Activated T-helper 1 cell treated with anti-CD3 and anti-CD28 coated beads, Interleukin-12 subunit alpha, Interleukin-12 subunit beta, Interleukin-2, Interleukin-4 antibody, amounts not matched to agents 30 ng/mL and 10 ng/mL and 1 ng/mL, durations not matched to agents 14 hours and 24 hours and 36 hours (primary cell): ENCODE measurements around the gene CD2BP2. TPM values are rescaled to one million over a fixed set of nuclear protein-coding genes. Genes with fewer than 3 reads are reported as not detected.

Source experiments
- DNase-seq: peaks from one replicate; pipeline ENCODE4 v3.0.0; 2021; ENCODE audit warnings: low spot score
- H3K27ac Mint-ChIP-seq: one replicate; pipeline ENCODE4 v1.8.0; 2021; ENCODE audit warnings: mild to moderate bottlenecking, mixed read lengths
- H3K27me3 Mint-ChIP-seq: one replicate; pipeline ENCODE4 v1.8.0; 2022; ENCODE audit warnings: mild to moderate bottlenecking, moderate library complexity, mixed read lengths; ENCODE audit not compliant: insufficient read depth
- H3K36me3 Mint-ChIP-seq: one replicate; pipeline ENCODE4 v1.8.0; 2021; ENCODE audit warnings: low read depth, mixed read lengths
- H3K4me1 Mint-ChIP-seq: one replicate; pipeline ENCODE4 v1.8.0; 2021; ENCODE audit warnings: low read depth, mixed read lengths
- H3K4me3 Mint-ChIP-seq: one replicate; pipeline ENCODE4 v1.8.0; 2021; ENCODE audit warnings: mild to moderate bottlenecking, moderate library complexity, mixed read lengths
- H3K9me3 Mint-ChIP-seq: one replicate; pipeline ENCODE4 v1.8.0; 2021; ENCODE audit warnings: mixed read lengths
- intact Hi-C: fragments of 100-400 bp; cut with micrococcal nuclease; formaldehyde crosslinking; loops from one replicate; pipeline ENCODE4 v1.15.1; 2024
- total RNA-seq: library from RNA; stranded (reverse); gene quantifications from 2 replicates; pipeline ENCODE4 v1.2.3, GENCODE V29; 2022

Gene CD2BP2
- total RNA-seq, 1 donor from 2014 or later, result 100 TPM

- DNase-seq, result no peak
- intact Hi-C loops, result no loop called here
- Mint-ChIP-seq H3K27ac (peak overlapping the region; percentile 76), H3K27me3 (no peaks in the 10 kb centered on the region), H3K9me3 (no peaks in the 10 kb centered on the region), H3K4me3 (peak overlapping the region; percentile 94), H3K36me3 (peaks cover 35% of the 10 kb centered on the region), H3K4me1 (peaks cover 46% of the 10 kb centered on the region)
Measured at GRCh38 chr16:30366511-30366910, 11.4 kb upstream of the CD2BP2 start.

GRCh38 chr16:30365200-30365599 is 10.1 kb upstream of the CD2BP2 start:
- H3K4me3 Mint-ChIP-seq, result no peak overlapping the region
- intact Hi-C loops, result no loop called here
- no peaks in the 10 kb centered on the region for H3K9me3 Mint-ChIP-seq
- no peaks in the 10 kb centered on the region for H3K27me3 Mint-ChIP-seq
- H3K27ac Mint-ChIP-seq, result peak overlapping the region; percentile 9
- peaks cover 43% of the 10 kb centered on the region for H3K36me3 Mint-ChIP-seq
- no peak for DNase-seq
- H3K4me1 Mint-ChIP-seq, result peaks cover 41% of the 10 kb centered on the region

GRCh38 chr16:30361180-30361579 is 6.1 kb upstream of the CD2BP2 start:
- no peaks in the 10 kb centered on the region for H3K9me3 Mint-ChIP-seq
- no peak overlapping the region for H3K27ac Mint-ChIP-seq
- no peak overlapping the region for H3K4me3 Mint-ChIP-seq
- no peak for DNase-seq
- H3K4me1 Mint-ChIP-seq, result peaks cover 17% of the 10 kb centered on the region
- H3K36me3 Mint-ChIP-seq, result peaks cover 44% of the 10 kb centered on the region
- H3K27me3 Mint-ChIP-seq, result no peaks in the 10 kb centered on the region
- intact Hi-C loops, result no loop called here

GRCh38 chr16:30359871-30360170 is 4.7 kb upstream of the CD2BP2 start:
- Mint-ChIP-seq H3K27me3 (no peaks in the 10 kb centered on the region), H3K9me3 (no peaks in the 10 kb centered on the region), H3K36me3 (peaks cover 41% of the 10 kb centered on the region), H3K4me1 (peaks cover 21% of the 10 kb centered on the region), H3K27ac (no peak overlapping the region), H3K4me3 (no peak overlapping the region)
- DNase-seq, result no peak
- intact Hi-C loops, result no loop called here

GRCh38 chr16:30358990-30359870 is 4.1 kb upstream of the CD2BP2 start:
- H3K36me3 Mint-ChIP-seq, result peaks cover 40% of the 10 kb centered on the region
- H3K27me3 Mint-ChIP-seq, result no peaks in the 10 kb centered on the region
- no peak overlapping the region for H3K4me3 Mint-ChIP-seq
- peaks cover 19% of the 10 kb centered on the region for H3K4me1 Mint-ChIP-seq
- no peak for DNase-seq
- no peak overlapping the region for H3K27ac Mint-ChIP-seq
- H3K9me3 Mint-ChIP-seq, result no peaks in the 10 kb centered on the region
- intact Hi-C loops, result no loop called here

GRCh38 chr16:30358577-30358936 is 3.4 kb upstream of the CD2BP2 start:
- no peak for DNase-seq
- Mint-ChIP-seq H3K4me1 (peaks cover 26% of the 10 kb centered on the region), H3K4me3 (no peak overlapping the region), H3K36me3 (peaks cover 42% of the 10 kb centered on the region), H3K9me3 (no peaks in the 10 kb centered on the region), H3K27ac (no peak overlapping the region), H3K27me3 (no peaks in the 10 kb centered on the region)
- intact Hi-C loops, result no loop called here

GRCh38 chr16:30357715-30358576 is 2.8 kb upstream of the CD2BP2 start:
- H3K36me3 Mint-ChIP-seq, result peaks cover 40% of the 10 kb centered on the region
- DNase-seq, result no peak
- H3K9me3 Mint-ChIP-seq, result no peaks in the 10 kb centered on the region
- peaks cover 26% of the 10 kb centered on the region for H3K4me1 Mint-ChIP-seq
- no peak overlapping the region for H3K4me3 Mint-ChIP-seq
- no peak overlapping the region for H3K27ac Mint-ChIP-seq
- intact Hi-C loops, result no loop called here
- H3K27me3 Mint-ChIP-seq, result no peaks in the 10 kb centered on the region

- no peak for DNase-seq
- Mint-ChIP-seq H3K36me3 (peaks cover 40% of the 10 kb centered on the region), H3K27ac (peak overlapping the region; percentile 32), H3K27me3 (no peaks in the 10 kb centered on the region), H3K4me1 (peaks cover 31% of the 10 kb centered on the region), H3K4me3 (peak overlapping the region; percentile 4), H3K9me3 (no peaks in the 10 kb centered on the region)
- intact Hi-C loops, result no loop called here
Measured at GRCh38 chr16:30357085-30357714, 2.1 kb upstream of the CD2BP2 start.

- H3K9me3 Mint-ChIP-seq, result no peaks in the 10 kb centered on the region
- peaks cover 36% of the 10 kb centered on the region for H3K4me1 Mint-ChIP-seq
- H3K36me3 Mint-ChIP-seq, result peaks cover 40% of the 10 kb centered on the region
- intact Hi-C loops, result no loop called here
- peak overlapping the region; percentile 88 for H3K27ac Mint-ChIP-seq
- H3K4me3 Mint-ChIP-seq, result peak overlapping the region; percentile 91
- no peaks in the 10 kb centered on the region for H3K27me3 Mint-ChIP-seq
- no peak for DNase-seq
Measured at GRCh38 chr16:30356401-30357084, 1.4 kb upstream of the CD2BP2 start.

GRCh38 chr16:30355954-30356308 is 823 bp upstream of the CD2BP2 start:
- DNase-seq, result no peak
- Mint-ChIP-seq H3K9me3 (no peaks in the 10 kb centered on the region), H3K4me3 (peak overlapping the region; percentile 91), H3K4me1 (peaks cover 39% of the 10 kb centered on the region), H3K36me3 (peaks cover 43% of the 10 kb centered on the region), H3K27ac (peak overlapping the region; percentile 88), H3K27me3 (no peaks in the 10 kb centered on the region)
- intact Hi-C loops, result loop anchor here (1.0 kb wide), 4 partner anchors 14 to 51 kb away; partner anchors contain the start of genes TBC1D10B and ZNF771

GRCh38 chr16:30354423-30355143 is 525 bp downstream of the CD2BP2 start:
- DNase-seq, result no peak
- Mint-ChIP-seq H3K9me3 (no peaks in the 10 kb centered on the region), H3K27me3 (no peaks in the 10 kb centered on the region), H3K36me3 (peaks cover 43% of the 10 kb centered on the region), H3K4me1 (peaks cover 52% of the 10 kb centered on the region), H3K27ac (peak overlapping the region; percentile 88), H3K4me3 (peak overlapping the region; percentile 91)
- intact Hi-C loops, result loop anchor here (1.0 kb wide), 4 partner anchors 16 to 53 kb away; partner anchors contain the start of genes TBC1D10B and ZNF771
